HEK293 (cell line): Measurements from ENCODE around the gene FAM107A.
A peak's percentile ranks its signal among the peaks of the same experiment; 100 is the strongest.

Experiments used
- GLI2 ChIP-seq: fragments of 450-650 bp; formaldehyde crosslinking; IDR thresholded peaks from 2 replicates; pipeline ENCODE4; 2017; ENCODE audit warnings: missing biosample characterization, missing genetic modification characterization, low read depth, borderline replicate concordance
- GLIS1 ChIP-seq: fragments of 450-650 bp; formaldehyde crosslinking; IDR thresholded peaks from 2 replicates; pipeline ENCODE4 v1.5.1; 2016; ENCODE audit warnings: missing biosample characterization, missing genetic modification characterization
- KLF1 ChIP-seq: fragments of 450-650 bp; formaldehyde crosslinking; IDR thresholded peaks from 2 replicates; pipeline ENCODE4 v1.5.1; 2016; ENCODE audit warnings: missing biosample characterization, missing genetic modification characterization
- OSR2 ChIP-seq: fragments of 450-650 bp; formaldehyde crosslinking; IDR thresholded peaks from 2 replicates; pipeline ENCODE4 v1.5.1; 2016; ENCODE audit warnings: missing biosample characterization, missing genetic modification characterization
- OVOL3 ChIP-seq: fragments of 450-650 bp; formaldehyde crosslinking; IDR thresholded peaks from 2 replicates; pipeline ENCODE4 v1.5.1; 2016; ENCODE audit warnings: missing biosample characterization, missing genetic modification characterization
- REPIN1 ChIP-seq: fragments of 450-650 bp; formaldehyde crosslinking; IDR thresholded peaks from 2 replicates; pipeline ENCODE4 v1.5.1; 2017; ENCODE audit warnings: missing biosample characterization, missing genetic modification characterization, low read depth
- YY1 ChIP-seq: fragments of 450-650 bp; formaldehyde crosslinking; IDR thresholded peaks from 2 replicates; pipeline ENCODE4 v1.5.1; 2018; ENCODE audit warnings: missing biosample characterization, missing genetic modification characterization
- ZBTB7A ChIP-seq: fragments of 450-650 bp; formaldehyde crosslinking; IDR thresholded peaks from 2 replicates; pipeline ENCODE4 v1.5.1; 2016; ENCODE audit warnings: low read depth, missing biosample characterization, missing genetic modification characterization
- ZFHX2 ChIP-seq: fragments of 450-650 bp; formaldehyde crosslinking; conservative IDR thresholded peaks from 2 replicates; pipeline ENCODE4 v1.5.1; 2016; ENCODE audit warnings: missing biosample characterization, missing genetic modification characterization
- ZFP69B ChIP-seq: fragments of 450-650 bp; formaldehyde crosslinking; IDR thresholded peaks from 2 replicates; pipeline ENCODE4 v1.5.1; 2016; ENCODE audit warnings: missing biosample characterization, missing genetic modification characterization
- ZNF133 ChIP-seq: fragments of 450-650 bp; formaldehyde crosslinking; IDR thresholded peaks from 2 replicates; pipeline ENCODE4 v1.5.1; 2016; ENCODE audit warnings: missing biosample characterization, missing genetic modification characterization
- ZNF169 ChIP-seq: fragments of 450-650 bp; formaldehyde crosslinking; IDR thresholded peaks from 2 replicates; pipeline ENCODE4 v1.5.1; 2016; ENCODE audit warnings: missing biosample characterization, missing genetic modification characterization
- ZNF175 ChIP-seq: fragments of 450-650 bp; formaldehyde crosslinking; IDR thresholded peaks from 2 replicates; pipeline ENCODE4 v1.5.1; 2016; ENCODE audit warnings: missing biosample characterization, missing genetic modification characterization
- ZNF292 ChIP-seq: fragments of 450-650 bp; formaldehyde crosslinking; IDR thresholded peaks from 2 replicates; pipeline ENCODE4 v1.5.1; 2016; ENCODE audit warnings: low read depth, missing biosample characterization, missing genetic modification characterization, borderline replicate concordance
- ZNF404 ChIP-seq: fragments of 450-650 bp; formaldehyde crosslinking; IDR thresholded peaks from 2 replicates; pipeline ENCODE4 v1.5.1; 2017; ENCODE audit warnings: missing biosample characterization, missing genetic modification characterization
- ZNF501 ChIP-seq: fragments of 450-650 bp; formaldehyde crosslinking; IDR thresholded peaks from 2 replicates; pipeline ENCODE4 v1.5.1; 2016; ENCODE audit warnings: missing biosample characterization, missing genetic modification characterization
- ZNF548 ChIP-seq: fragments of 450-650 bp; formaldehyde crosslinking; IDR thresholded peaks from 2 replicates; pipeline ENCODE4 v1.5.1; 2016; ENCODE audit warnings: missing biosample characterization, missing genetic modification characterization
- ZNF600 ChIP-seq: fragments of 450-650 bp; formaldehyde crosslinking; IDR thresholded peaks from 2 replicates; pipeline ENCODE4 v1.5.1; 2016; ENCODE audit warnings: missing biosample characterization, missing genetic modification characterization
- ZNF654 ChIP-seq: fragments of 450-650 bp; formaldehyde crosslinking; IDR thresholded peaks from 2 replicates; pipeline ENCODE4 v1.5.1; 2016; ENCODE audit warnings: low read depth, missing biosample characterization, missing genetic modification characterization
- ZSCAN23 ChIP-seq: fragments of 450-650 bp; formaldehyde crosslinking; IDR thresholded peaks from 2 replicates; pipeline ENCODE4 v1.5.1; 2016; ENCODE audit warnings: missing biosample characterization, missing genetic modification characterization
- TF ChIP-seq, protein P1 (sequence below): fragments of 450-650 bp; formaldehyde crosslinking; IDR thresholded peaks from 2 replicates; pipeline ENCODE4 v1.5.1; 2016; ENCODE audit warnings: missing biosample characterization, missing genetic modification characterization
- TF ChIP-seq, protein P2 (sequence below): fragments of 450-650 bp; formaldehyde crosslinking; IDR thresholded peaks from 2 replicates; pipeline ENCODE4 v1.5.1; 2016; ENCODE audit warnings: missing biosample characterization, missing genetic modification characterization
- TF ChIP-seq, protein P3 (sequence below): sonication (generic); formaldehyde crosslinking; IDR thresholded peaks from 2 replicates; pipeline ENCODE4 v1.8.1; 2022; ENCODE audit warnings: mild to moderate bottlenecking, moderate library complexity, missing genetic modification reagents
- TF ChIP-seq, protein P4 (sequence below): fragments of 450-650 bp; formaldehyde crosslinking; IDR thresholded peaks from 2 replicates; pipeline ENCODE4 v1.5.1; 2016; ENCODE audit warnings: missing biosample characterization, missing genetic modification characterization
- TF ChIP-seq, protein P5 (sequence below): fragments of 450-650 bp; formaldehyde crosslinking; conservative IDR thresholded peaks from 2 replicates; pipeline ENCODE4 v1.5.1; 2016; ENCODE audit warnings: low read depth, missing biosample characterization, missing genetic modification characterization
- TF ChIP-seq, protein P6 (sequence below): fragments of 450-650 bp; formaldehyde crosslinking; IDR thresholded peaks from 2 replicates; pipeline ENCODE4 v1.5.1; 2016; ENCODE audit warnings: missing biosample characterization, missing genetic modification characterization
- TF ChIP-seq, protein P7 (sequence below): fragments of 450-650 bp; formaldehyde crosslinking; optimal IDR thresholded peaks from 2 replicates; pipeline ENCODE3; 2016; ENCODE audit warnings: missing biosample characterization, mild to moderate bottlenecking, missing genetic modification characterization

FAM107A gene

DNA sequence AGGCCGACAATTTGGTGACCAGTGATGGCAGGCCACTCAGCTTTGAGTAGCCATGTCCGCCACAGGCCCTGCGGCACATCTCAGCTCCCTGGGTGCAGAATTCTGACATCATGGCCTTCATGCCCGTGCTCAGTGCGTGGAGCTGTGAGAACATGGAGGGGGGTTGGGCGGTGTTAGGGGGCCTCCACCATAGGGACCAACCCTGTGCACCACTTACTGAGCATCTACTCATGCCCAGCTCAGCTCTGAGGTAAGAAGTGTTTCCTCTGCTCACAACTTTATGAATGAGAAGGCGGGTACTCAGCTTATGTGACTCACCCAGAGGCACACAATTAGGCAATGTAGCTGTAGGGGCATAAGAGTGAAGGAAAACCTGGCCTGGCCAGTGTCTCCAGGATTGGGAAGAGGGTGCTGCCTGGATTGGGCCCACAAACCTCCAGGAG is 50.7 kb downstream of the FAM107A start (continued):
- TF ChIP-seq, protein P1, sequence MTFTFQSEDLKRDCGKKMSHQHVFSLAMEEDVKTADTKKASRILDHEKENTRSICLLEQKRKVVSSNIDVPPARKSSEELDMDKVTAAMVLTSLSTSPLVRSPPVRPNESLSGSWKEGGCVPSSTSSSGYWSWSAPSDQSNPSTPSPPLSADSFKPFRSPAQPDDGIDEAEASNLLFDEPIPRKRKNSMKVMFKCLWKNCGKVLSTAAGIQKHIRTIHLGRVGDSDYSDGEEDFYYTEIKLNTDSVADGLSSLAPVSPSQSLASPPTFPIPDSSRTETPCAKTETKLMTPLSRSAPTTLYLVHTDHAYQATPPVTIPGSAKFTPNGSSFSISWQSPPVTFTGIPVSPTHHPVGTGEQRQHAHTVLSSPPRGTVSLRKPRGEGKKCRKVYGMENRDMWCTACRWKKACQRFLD (tag by site-specific recombination), result no peak
- TF ChIP-seq, protein P2, sequence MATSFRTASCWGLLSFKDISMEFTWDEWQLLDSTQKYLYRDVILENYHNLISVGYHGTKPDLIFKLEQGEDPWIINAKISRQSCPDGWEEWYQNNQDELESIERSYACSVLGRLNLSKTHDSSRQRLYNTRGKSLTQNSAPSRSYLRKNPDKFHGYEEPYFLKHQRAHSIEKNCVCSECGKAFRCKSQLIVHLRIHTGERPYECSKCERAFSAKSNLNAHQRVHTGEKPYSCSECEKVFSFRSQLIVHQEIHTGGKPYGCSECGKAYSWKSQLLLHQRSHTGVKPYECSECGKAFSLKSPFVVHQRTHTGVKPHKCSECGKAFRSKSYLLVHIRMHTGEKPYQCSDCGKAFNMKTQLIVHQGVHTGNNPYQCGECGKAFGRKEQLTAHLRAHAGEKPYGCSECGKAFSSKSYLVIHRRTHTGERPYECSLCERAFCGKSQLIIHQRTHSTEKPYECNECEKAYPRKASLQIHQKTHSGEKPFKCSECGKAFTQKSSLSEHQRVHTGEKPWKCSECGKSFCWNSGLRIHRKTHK (tag by site-specific recombination), result no peak
- TF ChIP-seq, protein P3, sequence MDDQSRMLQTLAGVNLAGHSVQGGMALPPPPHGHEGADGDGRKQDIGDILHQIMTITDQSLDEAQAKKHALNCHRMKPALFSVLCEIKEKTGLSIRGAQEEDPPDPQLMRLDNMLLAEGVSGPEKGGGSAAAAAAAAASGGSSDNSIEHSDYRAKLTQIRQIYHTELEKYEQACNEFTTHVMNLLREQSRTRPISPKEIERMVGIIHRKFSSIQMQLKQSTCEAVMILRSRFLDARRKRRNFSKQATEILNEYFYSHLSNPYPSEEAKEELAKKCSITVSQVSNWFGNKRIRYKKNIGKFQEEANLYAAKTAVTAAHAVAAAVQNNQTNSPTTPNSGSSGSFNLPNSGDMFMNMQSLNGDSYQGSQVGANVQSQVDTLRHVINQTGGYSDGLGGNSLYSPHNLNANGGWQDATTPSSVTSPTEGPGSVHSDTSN (CRISPR knock-in tag), result no peak
- TF ChIP-seq ZNF600 (tag by site-specific recombination) (no peak), ZFHX2 (no peak), ZSCAN23 (tag by site-specific recombination) (no peak), OVOL3 (tag by site-specific recombination) (no peak), OSR2 (tag by site-specific recombination) (no peak), ZNF292 (tag by site-specific recombination) (no peak), ZNF169 (tag by site-specific recombination) (no peak), GLI2 (no peak), ZFP69B (peak; percentile 66), KLF1 (no peak), GLIS1 (tag by site-specific recombination) (no peak), ZNF548 (no peak), ZBTB7A (tag by site-specific recombination) (no peak), ZNF175 (tag by site-specific recombination) (no peak), ZNF133 (tag by site-specific recombination) (no peak), REPIN1 (no peak), ZNF404 (tag by site-specific recombination) (no peak), ZNF501 (tag by site-specific recombination) (no peak), YY1 (tag by site-specific recombination) (no peak), ZNF654 (tag by site-specific recombination) (no peak)
- TF ChIP-seq, protein P4, sequence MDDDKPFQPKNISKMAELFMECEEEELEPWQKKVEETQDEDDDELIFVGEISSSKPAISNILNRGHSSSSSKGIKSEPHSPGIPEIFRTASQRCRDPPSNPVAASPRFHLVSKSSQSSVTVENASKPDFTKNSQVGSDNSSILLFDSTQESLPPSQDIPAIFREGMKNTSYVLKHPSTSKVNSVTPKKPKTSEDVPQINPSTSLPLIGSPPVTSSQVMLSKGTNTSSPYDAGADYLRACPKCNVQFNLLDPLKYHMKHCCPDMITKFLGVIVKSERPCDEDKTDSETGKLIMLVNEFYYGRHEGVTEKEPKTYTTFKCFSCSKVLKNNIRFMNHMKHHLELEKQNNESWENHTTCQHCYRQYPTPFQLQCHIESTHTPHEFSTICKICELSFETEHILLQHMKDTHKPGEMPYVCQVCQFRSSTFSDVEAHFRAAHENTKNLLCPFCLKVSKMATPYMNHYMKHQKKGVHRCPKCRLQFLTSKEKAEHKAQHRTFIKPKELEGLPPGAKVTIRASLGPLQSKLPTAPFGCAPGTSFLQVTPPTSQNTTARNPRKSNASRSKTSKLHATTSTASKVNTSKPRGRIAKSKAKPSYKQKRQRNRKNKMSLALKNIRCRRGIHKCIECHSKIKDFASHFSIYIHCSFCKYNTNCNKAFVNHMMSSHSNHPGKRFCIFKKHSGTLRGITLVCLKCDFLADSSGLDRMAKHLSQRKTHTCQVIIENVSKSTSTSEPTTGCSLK, result no peak
- TF ChIP-seq, protein P5, sequence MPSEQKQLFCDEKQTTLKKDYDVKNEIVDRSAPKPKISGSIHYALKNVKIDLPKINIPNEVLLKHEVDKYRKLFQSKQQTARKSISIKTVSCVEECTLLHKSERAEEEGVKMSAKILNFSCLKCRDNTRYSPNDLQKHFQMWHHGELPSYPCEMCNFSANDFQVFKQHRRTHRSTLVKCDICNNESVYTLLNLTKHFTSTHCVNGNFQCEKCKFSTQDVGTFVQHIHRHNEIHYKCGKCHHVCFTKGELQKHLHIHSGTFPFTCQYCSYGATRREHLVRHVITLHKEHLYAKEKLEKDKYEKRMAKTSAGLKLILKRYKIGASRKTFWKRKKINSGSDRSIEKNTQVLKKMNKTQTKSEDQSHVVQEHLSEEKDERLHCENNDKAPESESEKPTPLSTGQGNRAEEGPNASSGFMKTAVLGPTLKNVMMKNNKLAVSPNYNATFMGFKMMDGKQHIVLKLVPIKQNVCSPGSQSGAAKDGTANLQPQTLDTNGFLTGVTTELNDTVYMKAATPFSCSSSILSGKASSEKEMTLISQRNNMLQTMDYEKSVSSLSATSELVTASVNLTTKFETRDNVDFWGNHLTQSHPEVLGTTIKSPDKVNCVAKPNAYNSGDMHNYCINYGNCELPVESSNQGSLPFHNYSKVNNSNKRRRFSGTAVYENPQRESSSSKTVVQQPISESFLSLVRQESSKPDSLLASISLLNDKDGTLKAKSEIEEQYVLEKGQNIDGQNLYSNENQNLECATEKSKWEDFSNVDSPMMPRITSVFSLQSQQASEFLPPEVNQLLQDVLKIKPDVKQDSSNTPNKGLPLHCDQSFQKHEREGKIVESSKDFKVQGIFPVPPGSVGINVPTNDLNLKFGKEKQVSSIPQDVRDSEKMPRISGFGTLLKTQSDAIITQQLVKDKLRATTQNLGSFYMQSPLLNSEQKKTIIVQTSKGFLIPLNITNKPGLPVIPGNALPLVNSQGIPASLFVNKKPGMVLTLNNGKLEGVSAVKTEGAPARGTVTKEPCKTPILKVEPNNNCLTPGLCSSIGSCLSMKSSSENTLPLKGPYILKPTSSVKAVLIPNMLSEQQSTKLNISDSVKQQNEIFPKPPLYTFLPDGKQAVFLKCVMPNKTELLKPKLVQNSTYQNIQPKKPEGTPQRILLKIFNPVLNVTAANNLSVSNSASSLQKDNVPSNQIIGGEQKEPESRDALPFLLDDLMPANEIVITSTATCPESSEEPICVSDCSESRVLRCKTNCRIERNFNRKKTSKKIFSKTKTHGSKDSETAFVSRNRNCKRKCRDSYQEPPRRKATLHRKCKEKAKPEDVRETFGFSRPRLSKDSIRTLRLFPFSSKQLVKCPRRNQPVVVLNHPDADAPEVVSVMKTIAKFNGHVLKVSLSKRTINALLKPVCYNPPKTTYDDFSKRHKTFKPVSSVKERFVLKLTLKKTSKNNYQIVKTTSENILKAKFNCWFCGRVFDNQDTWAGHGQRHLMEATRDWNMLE (tag by site-specific recombination), result peak; percentile 36; the same call in 1 of the 2 replicates
- TF ChIP-seq, protein P6, sequence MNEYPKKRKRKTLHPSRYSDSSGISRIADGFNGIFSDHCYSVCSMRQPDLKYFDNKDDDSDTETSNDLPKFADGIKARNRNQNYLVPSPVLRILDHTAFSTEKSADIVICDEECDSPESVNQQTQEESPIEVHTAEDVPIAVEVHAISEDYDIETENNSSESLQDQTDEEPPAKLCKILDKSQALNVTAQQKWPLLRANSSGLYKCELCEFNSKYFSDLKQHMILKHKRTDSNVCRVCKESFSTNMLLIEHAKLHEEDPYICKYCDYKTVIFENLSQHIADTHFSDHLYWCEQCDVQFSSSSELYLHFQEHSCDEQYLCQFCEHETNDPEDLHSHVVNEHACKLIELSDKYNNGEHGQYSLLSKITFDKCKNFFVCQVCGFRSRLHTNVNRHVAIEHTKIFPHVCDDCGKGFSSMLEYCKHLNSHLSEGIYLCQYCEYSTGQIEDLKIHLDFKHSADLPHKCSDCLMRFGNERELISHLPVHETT (tag by site-specific recombination), result no peak
- TF ChIP-seq, protein P7, sequence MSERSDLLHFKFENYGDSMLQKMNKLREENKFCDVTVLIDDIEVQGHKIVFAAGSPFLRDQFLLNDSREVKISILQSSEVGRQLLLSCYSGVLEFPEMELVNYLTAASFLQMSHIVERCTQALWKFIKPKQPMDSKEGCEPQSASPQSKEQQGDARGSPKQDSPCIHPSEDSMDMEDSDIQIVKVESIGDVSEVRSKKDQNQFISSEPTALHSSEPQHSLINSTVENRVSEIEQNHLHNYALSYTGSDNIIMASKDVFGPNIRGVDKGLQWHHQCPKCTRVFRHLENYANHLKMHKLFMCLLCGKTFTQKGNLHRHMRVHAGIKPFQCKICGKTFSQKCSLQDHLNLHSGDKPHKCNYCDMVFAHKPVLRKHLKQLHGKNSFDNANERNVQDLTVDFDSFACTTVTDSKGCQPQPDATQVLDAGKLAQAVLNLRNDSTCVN, result peak; percentile 17
